Measurements from ENCODE around the gene SPINK6. TPM values are rescaled to one million over a fixed set of nuclear protein-coding genes. Genes with fewer than 3 reads are reported as not detected.

The SPINK6 gene
- total and polyA plus RNA-seq, 2 of the 4 experiments (the other 2 are of a cell fraction), result not detected

DNA sequence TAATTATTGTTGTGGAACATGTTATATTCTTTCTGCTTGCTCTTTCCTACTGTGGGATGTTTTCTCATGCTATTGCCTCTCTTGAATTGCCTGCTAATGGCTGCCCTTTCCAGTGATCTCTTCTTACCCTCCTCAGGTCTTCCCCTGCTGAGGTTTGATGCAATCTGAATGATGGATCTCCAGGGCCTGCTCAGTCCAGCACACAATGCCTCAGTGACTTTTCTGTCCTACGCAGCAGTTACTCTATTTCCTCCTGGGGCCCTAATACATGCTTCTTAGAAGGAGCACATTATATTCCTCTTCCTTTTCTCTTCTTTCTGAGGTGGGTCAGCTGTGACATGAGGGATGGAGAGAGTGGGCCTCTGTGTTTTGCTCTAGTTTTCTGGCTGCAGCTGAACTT lies 34.6 kb upstream of the SPINK6 start, which contains the start of gene SPINK14:
SPINK14 (plus strand) TSS at position 301 of the 400 bp plus-strand sequence. CDS start 1,187 bp downstream, outside the sequence.
- Histone ChIP-seq H3K79me1 (ENCODE audit: low read depth in 1 of 2, low read length in 2 of 2) (no peaks in the 10 kb centered on the region), H2BK15ac (ENCODE audit: low read depth, low read length) (no peak within 1 kb of the TSS), H2BK120ac (ENCODE audit: low read depth, low read length) (no peak within 1 kb of the TSS), H2AK5ac (ENCODE audit: low read depth, low read length) (no peak within 1 kb of the TSS), H3K27ac (ENCODE audit: insufficient read depth, low read length) (no peak within 1 kb of the TSS), H4K8ac (ENCODE audit: low read depth in 2 of 2, low read length in 2 of 2) (no peak within 1 kb of the TSS), H3K18ac (ENCODE audit: low read depth, low read length) (no peak within 1 kb of the TSS), H3K9ac (ENCODE audit: low read depth, low read length) (no peak within 1 kb of the TSS), H3K4me3 (ENCODE audit: insufficient read depth, low read depth, low read length) (no peak within 1 kb of the TSS), H2AK9ac (replicated peaks; ENCODE audit: low read depth, low read length, poor library complexity) (no peak within 1 kb of the TSS), H2BK20ac (ENCODE audit: low read depth, low read length) (no peak within 1 kb of the TSS), H3K4me2 (ENCODE audit: low read depth, low read length) (no peak within 1 kb of the TSS), H3K14ac (replicated peaks; ENCODE audit: low read depth, low read length) (no peak within 1 kb of the TSS), H4K20me1 (ENCODE audit: insufficient read depth, low read length) (no peaks in the 10 kb centered on the region), H4K91ac (ENCODE audit: insufficient read depth, low read depth, low read length) (no peak within 1 kb of the TSS), H3K56ac (ENCODE audit: extremely low read depth, insufficient read depth, low read length) (no peak within 1 kb of the TSS), H3K4me1 (ENCODE audit: control insufficient read depth, insufficient read depth, low read length) (no peaks in the 10 kb centered on the region), H3K9me3 (ENCODE audit: control insufficient read depth, insufficient read depth, low read length) (no peaks in the 10 kb centered on the region), H3K36me3 (ENCODE audit: control insufficient read depth, insufficient read depth, low read length) (no peaks in the 10 kb centered on the region), H2AFZ (replicated peaks; ENCODE audit: low read length, poor library complexity) (no peak within 1 kb of the TSS), H3K4ac (ENCODE audit: low read depth, low read length) (no peak within 1 kb of the TSS), H3K9me1 (ENCODE audit: insufficient read depth, low read length) (no peaks in the 10 kb centered on the region), H3K23ac (ENCODE audit: low read depth, low read length) (no peak within 1 kb of the TSS), H2BK5ac (ENCODE audit: low read depth, low read length, poor library complexity, severe bottlenecking) (no peak within 1 kb of the TSS), H4K5ac (ENCODE audit: low read depth, low read length) (no peak within 1 kb of the TSS), H3K27me3 (ENCODE audit: control insufficient read depth, insufficient read depth, low read length) (no peaks in the 10 kb centered on the region)
- intact Hi-C loops (cut with micrococcal nuclease), result no loop called here
- no TSS peak for BruUV-seq (replicated peaks)
- dilution Hi-C loops (cut with HindIII; ENCODE audit: low sequenced_read_pairs, unreplicated experiment), result no loop called here
- no peak for ATAC-seq (ENCODE audit: low read depth)
- ChIA-PET CTCF (no interaction called here), POLR2A (ENCODE audit: unreplicated experiment) (no interaction called here)
- no CpG with 5 or more reads among the region's 1 CpG for WGBS, 2 experiments (ENCODE audit: extremely low coverage in 2 of 2, insufficient read length in 1 of 2)
- DNase-seq, result no peak
- TF ChIP-seq, protein P1, sequence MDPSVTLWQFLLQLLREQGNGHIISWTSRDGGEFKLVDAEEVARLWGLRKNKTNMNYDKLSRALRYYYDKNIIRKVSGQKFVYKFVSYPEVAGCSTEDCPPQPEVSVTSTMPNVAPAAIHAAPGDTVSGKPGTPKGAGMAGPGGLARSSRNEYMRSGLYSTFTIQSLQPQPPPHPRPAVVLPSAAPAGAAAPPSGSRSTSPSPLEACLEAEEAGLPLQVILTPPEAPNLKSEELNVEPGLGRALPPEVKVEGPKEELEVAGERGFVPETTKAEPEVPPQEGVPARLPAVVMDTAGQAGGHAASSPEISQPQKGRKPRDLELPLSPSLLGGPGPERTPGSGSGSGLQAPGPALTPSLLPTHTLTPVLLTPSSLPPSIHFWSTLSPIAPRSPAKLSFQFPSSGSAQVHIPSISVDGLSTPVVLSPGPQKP (IDR thresholded peaks at IDR 0.05; ENCODE audit: borderline replicate concordance, low read depth, low read length), result no peak
- TF ChIP-seq MXI1 (IDR thresholded peaks at IDR 0.05; ENCODE audit: borderline replicate concordance, low read depth, low read length) (no peak), POLR2A (IDR thresholded peaks at IDR 0.05; ENCODE audit: low read depth, low read length) (no peak), RAD21 (IDR thresholded peaks at IDR 0.05; ENCODE audit: low read length) (no peak), FOS (IDR thresholded peaks at IDR 0.05; ENCODE audit: low read depth, low read length) (no peak), NFE2L2 (IDR thresholded peaks at IDR 0.05; ENCODE audit: low read depth, low read length) (no peak), RFX5 (IDR thresholded peaks at IDR 0.05; ENCODE audit: low read depth, low read length) (no peak), RCOR1 (IDR thresholded peaks at IDR 0.05; ENCODE audit: insufficient replicate concordance, low read length) (no peak), CEBPB (IDR thresholded peaks at IDR 0.05; ENCODE audit: low read depth, low read length) (no peak), BHLHE40 (IDR thresholded peaks at IDR 0.05; ENCODE audit: low read depth, low read length) (no peak), CHD1 (IDR thresholded peaks at IDR 0.05; ENCODE audit: low read depth, low read length) (no peak), MAZ (IDR thresholded peaks at IDR 0.05; ENCODE audit: borderline replicate concordance, low read depth, low read length) (no peak), SMC3 (IDR thresholded peaks at IDR 0.05; ENCODE audit: low read depth, low read length) (no peak), MAFK (IDR thresholded peaks at IDR 0.05; ENCODE audit: low read depth, low read length) (no peak)
- TF ChIP-seq, protein P2, sequence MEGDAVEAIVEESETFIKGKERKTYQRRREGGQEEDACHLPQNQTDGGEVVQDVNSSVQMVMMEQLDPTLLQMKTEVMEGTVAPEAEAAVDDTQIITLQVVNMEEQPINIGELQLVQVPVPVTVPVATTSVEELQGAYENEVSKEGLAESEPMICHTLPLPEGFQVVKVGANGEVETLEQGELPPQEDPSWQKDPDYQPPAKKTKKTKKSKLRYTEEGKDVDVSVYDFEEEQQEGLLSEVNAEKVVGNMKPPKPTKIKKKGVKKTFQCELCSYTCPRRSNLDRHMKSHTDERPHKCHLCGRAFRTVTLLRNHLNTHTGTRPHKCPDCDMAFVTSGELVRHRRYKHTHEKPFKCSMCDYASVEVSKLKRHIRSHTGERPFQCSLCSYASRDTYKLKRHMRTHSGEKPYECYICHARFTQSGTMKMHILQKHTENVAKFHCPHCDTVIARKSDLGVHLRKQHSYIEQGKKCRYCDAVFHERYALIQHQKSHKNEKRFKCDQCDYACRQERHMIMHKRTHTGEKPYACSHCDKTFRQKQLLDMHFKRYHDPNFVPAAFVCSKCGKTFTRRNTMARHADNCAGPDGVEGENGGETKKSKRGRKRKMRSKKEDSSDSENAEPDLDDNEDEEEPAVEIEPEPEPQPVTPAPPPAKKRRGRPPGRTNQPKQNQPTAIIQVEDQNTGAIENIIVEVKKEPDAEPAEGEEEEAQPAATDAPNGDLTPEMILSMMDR (conservative IDR thresholded peaks at IDR 0.05; ENCODE audit: low read depth, low read length), result no peak
- TF ChIP-seq, protein P3, sequence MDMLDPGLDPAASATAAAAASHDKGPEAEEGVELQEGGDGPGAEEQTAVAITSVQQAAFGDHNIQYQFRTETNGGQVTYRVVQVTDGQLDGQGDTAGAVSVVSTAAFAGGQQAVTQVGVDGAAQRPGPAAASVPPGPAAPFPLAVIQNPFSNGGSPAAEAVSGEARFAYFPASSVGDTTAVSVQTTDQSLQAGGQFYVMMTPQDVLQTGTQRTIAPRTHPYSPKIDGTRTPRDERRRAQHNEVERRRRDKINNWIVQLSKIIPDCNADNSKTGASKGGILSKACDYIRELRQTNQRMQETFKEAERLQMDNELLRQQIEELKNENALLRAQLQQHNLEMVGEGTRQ (IDR thresholded peaks at IDR 0.05; ENCODE audit: low read depth, low read length), result no peak
- in situ Hi-C loops (cut with MboI; ENCODE audit: low sequenced_read_pairs), result no loop called here

Measured in IMR-90 (cell line).